A172 (cell line): ENCODE measurements around the gene PUS1. TPM values are rescaled to one million over a fixed set of nuclear protein-coding genes. Genes with fewer than 3 reads are reported as not detected.
"Not testable (repeated sequence)": the region's sequence is repeated elsewhere in the genome, so short reads cannot be mapped to it uniquely, and the experiment has no call there.

ENCODE experiments used
- DNase-seq: peaks from one replicate; pipeline ENCODE4 v3.0.0-alpha.2; 2015; ENCODE audit warnings: low spot score
- total RNA-seq: library from RNA; depleted of rRNA; stranded (reverse); fragments of >200 nt; shearing (Covaris generic); gene quantifications from 2 replicates; pipeline ENCODE4 v1.2.3, GENCODE V29; 2014; rRNA removed

Gene PUS1
- total RNA-seq: 13.6 and 17.5 TPM in 2 replicates

- DNase-seq: peak; percentile 77
Measured at GRCh38 chr12:131928711-131929580, at the start of gene PUS1. Gene PUS1 (plus strand): TSS chr12:131929276. CDS start chr12:131929723, 447 bp downstream.

GRCh38 chr12:131882804-131883520 is 46.1 kb upstream of the PUS1 start:
- no peak for DNase-seq

- DNase-seq: no peak
Measured at GRCh38 chr12:131883521-131883900, 45.6 kb upstream of the PUS1 start.

- DNase-seq: not testable (repeated sequence)
Measured at GRCh38 chr12:131885076-131885475, 44.0 kb upstream of the PUS1 start.

- no peak for DNase-seq
Measured at GRCh38 chr12:131885543-131886057, 43.5 kb upstream of the PUS1 start.

- DNase-seq: not testable (repeated sequence)
Measured at GRCh38 chr12:131891722-131892121, 37.4 kb upstream of the PUS1 start.

- no peak for DNase-seq
Measured at GRCh38 chr12:131892711-131893604, 36.1 kb upstream of the PUS1 start.

GRCh38 chr12:131893605-131894312 is 35.3 kb upstream of the PUS1 start:
- no peak for DNase-seq

- DNase-seq: peak; percentile 73
Measured at GRCh38 chr12:131894313-131894860, 34.7 kb upstream of the PUS1 start, which contains the start of gene ULK1. Gene ULK1 (plus strand): TSS chr12:131894622. CDS start chr12:131895002, 380 bp downstream.

- no peak for DNase-seq
Measured at GRCh38 chr12:131894981-131895639, 34.0 kb upstream of the PUS1 start.

- DNase-seq: no peak
Measured at GRCh38 chr12:131895640-131896079, 33.4 kb upstream of the PUS1 start.

- peak; percentile 82 for DNase-seq
Measured at GRCh38 chr12:131896080-131896810, 32.8 kb upstream of the PUS1 start.

GRCh38 chr12:131896811-131897270 is 32.2 kb upstream of the PUS1 start:
- DNase-seq: no peak

- DNase-seq: no peak
Measured at GRCh38 chr12:131897276-131897675, 31.8 kb upstream of the PUS1 start.

GRCh38 chr12:131897875-131898274 is 31.2 kb upstream of the PUS1 start:
- no peak for DNase-seq

- no peak for DNase-seq
Measured at GRCh38 chr12:131900397-131900796, 28.7 kb upstream of the PUS1 start.

GRCh38 chr12:131901431-131902331 is 27.4 kb upstream of the PUS1 start:
- DNase-seq: peak; percentile 65
